KMS-11 (cell line): ENCODE data around the gene TMEM243.

ENCODE experiments used
- H2AFZ ChIP-seq: fragments of 200-600 bp; sonication (generic); 2 replicates; pipeline ENCODE4 v1.6.1; 2016; ENCODE audit warnings: antibody characterized with exemption, mixed run types, low read depth
- H3K27ac ChIP-seq: fragments of 200-600 bp; sonication (generic); 2 replicates; pipeline ENCODE4 v1.6.1; 2016; ENCODE audit warnings: mild to moderate bottlenecking, mixed run types
- H3K27me3 ChIP-seq: fragments of 200-600 bp; sonication (generic); 2 replicates; pipeline ENCODE4 v1.6.1; 2017; ENCODE audit warnings: mild to moderate bottlenecking, low read depth, mixed run types, moderate library complexity; ENCODE audit not compliant: insufficient read depth
- H3K36me3 ChIP-seq: fragments of 200-600 bp; sonication (generic); 2 replicates; pipeline ENCODE4 v1.6.1; 2017; ENCODE audit warnings: mild to moderate bottlenecking, mixed run types; ENCODE audit not compliant: insufficient read depth
- H3K4me1 ChIP-seq: fragments of 200-600 bp; sonication (generic); 2 replicates; pipeline ENCODE4 v1.6.1; 2016; ENCODE audit warnings: mild to moderate bottlenecking, low read depth, mixed run types; ENCODE audit not compliant: poor library complexity, severe bottlenecking
- H3K4me2 ChIP-seq: fragments of 200-600 bp; sonication (generic); 2 replicates; pipeline ENCODE4 v1.7.0; 2016; ENCODE audit warnings: mild to moderate bottlenecking, mixed run types
- H3K4me3 ChIP-seq: fragments of 200-600 bp; sonication (generic); IDR thresholded peaks from 2 replicates; pipeline ENCODE4 v1.6.1; 2017; ENCODE audit warnings: low read depth, low read length, mixed read lengths; ENCODE audit not compliant: insufficient read depth
- H3K79me2 ChIP-seq: fragments of 200-600 bp; sonication (generic); 2 replicates; pipeline ENCODE4 v1.6.1; 2016; ENCODE audit warnings: low read depth, mixed run types; ENCODE audit not compliant: insufficient read depth
- H3K9ac ChIP-seq: fragments of 200-600 bp; sonication (generic); 2 replicates; pipeline ENCODE4 v1.6.1; 2016; ENCODE audit warnings: mild to moderate bottlenecking, mixed run types
- H4K20me1 ChIP-seq: fragments of 200-600 bp; sonication (generic); 2 replicates; pipeline ENCODE4 v1.6.1; 2016; ENCODE audit warnings: mild to moderate bottlenecking, mixed run types; ENCODE audit not compliant: insufficient read depth
- CTCF ChIP-seq: fragments of 200-600 bp; sonication (generic); conservative IDR thresholded peaks from 2 replicates; pipeline ENCODE4 v1.6.1; 2017; ENCODE audit warnings: low read depth, mild to moderate bottlenecking, antibody characterized with exemption, low read length, moderate library complexity, mixed read lengths

TMEM243 gene

DNA sequence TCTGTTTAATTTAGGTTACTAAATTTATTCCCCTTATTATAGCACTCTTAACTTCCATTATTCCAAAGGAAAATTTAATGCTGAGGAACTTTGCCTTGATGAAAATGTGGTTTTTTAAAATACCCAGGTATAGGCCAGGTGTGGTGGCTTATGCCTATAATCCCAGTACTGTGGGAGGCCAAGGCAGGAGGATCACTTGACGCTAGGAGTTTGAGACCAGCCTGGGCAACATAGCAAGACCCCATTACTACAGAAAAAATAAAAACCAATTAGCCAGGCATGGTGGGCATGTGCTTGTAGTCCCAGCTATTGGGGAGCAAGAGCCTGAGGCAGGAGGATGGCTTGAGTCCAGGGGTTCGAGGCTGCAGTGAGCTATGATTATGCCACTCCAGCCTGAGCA, 32.4 kb downstream of the TMEM243 start:
- no peak for TF ChIP-seq CTCF
- Histone ChIP-seq H2AFZ (no peak overlapping the region), H4K20me1 (no peaks in the 10 kb centered on the region), H3K27ac (no peak overlapping the region), H3K9ac (no peak overlapping the region), H3K27me3 (no peaks in the 10 kb centered on the region), H3K4me3 (no peak overlapping the region), H3K36me3 (peaks cover 13% of the 10 kb centered on the region), H3K4me2 (no peak overlapping the region), H3K79me2 (no peaks in the 10 kb centered on the region), H3K4me1 (no peaks in the 10 kb centered on the region)

DNA sequence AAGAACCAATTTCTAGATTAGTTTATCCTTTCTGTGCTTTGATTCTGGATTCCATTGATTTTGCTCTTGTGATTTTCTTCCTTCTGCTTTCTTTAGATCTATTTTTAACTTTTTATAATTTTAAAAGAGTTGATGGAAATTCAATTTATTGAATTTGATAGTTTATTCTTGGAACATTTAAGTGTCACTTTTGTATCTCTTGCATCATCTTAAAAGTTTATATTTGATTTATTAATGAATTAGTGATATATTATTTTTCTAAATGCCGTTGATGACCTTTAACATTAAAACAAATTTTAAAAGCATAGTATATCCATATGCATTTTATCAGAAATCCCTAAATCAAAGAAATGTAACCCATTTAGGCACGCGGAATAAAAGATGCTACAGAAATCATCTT, 40.4 kb downstream of the TMEM243 start:
- Histone ChIP-seq H3K36me3 (peaks cover 21% of the 10 kb centered on the region; the same call in 1 of the 2 replicates), H3K9ac (no peak overlapping the region)

GRCh38 chr7:87178320-87178719, 41.2 kb downstream of the TMEM243 start:
- Histone ChIP-seq H3K4me3 (no peak overlapping the region), H3K27ac (no peak overlapping the region), H3K79me2 (no peaks in the 10 kb centered on the region; the same call in 1 of the 2 replicates), H3K4me1 (peaks cover 8% of the 10 kb centered on the region), H2AFZ (no peak overlapping the region), H3K27me3 (no peaks in the 10 kb centered on the region), H3K4me2 (no peak overlapping the region), H3K9ac (no peak overlapping the region), H3K36me3 (peaks cover 22% of the 10 kb centered on the region; the same call in 1 of the 2 replicates), H4K20me1 (no peaks in the 10 kb centered on the region)
- TF ChIP-seq CTCF, result no peak

More for the DNA sequence above, 40.4 kb downstream of the TMEM243 start:
- Histone ChIP-seq H3K4me3 (no peak overlapping the region), H3K27ac (no peak overlapping the region), H4K20me1 (no peaks in the 10 kb centered on the region), H3K4me1 (peaks cover 8% of the 10 kb centered on the region), H3K79me2 (no peaks in the 10 kb centered on the region; the same call in 1 of the 2 replicates), H3K4me2 (no peak overlapping the region), H3K27me3 (no peaks in the 10 kb centered on the region), H2AFZ (no peak overlapping the region)
- TF ChIP-seq CTCF, result no peak

GRCh38 chr7:87173471-87173870, 46.1 kb downstream of the TMEM243 start:
- H3K4me2 ChIP-seq, result no peak overlapping the region
- no peak overlapping the region for H3K4me3 ChIP-seq
- H3K4me1 ChIP-seq, result peaks cover 8% of the 10 kb centered on the region
- no peaks in the 10 kb centered on the region for H3K27me3 ChIP-seq
- no peak for TF ChIP-seq CTCF
- H3K27ac ChIP-seq, result no peak overlapping the region
- H2AFZ ChIP-seq, result no peak overlapping the region
- peaks cover 28% of the 10 kb centered on the region; the same call in 1 of the 2 replicates for H3K36me3 ChIP-seq
- no peak overlapping the region for H3K9ac ChIP-seq
- H3K79me2 ChIP-seq, result no peaks in the 10 kb centered on the region; the same call in 1 of the 2 replicates
- H4K20me1 ChIP-seq, result no peaks in the 10 kb centered on the region
